ENCODE results near the gene PCSK7.

DNA sequence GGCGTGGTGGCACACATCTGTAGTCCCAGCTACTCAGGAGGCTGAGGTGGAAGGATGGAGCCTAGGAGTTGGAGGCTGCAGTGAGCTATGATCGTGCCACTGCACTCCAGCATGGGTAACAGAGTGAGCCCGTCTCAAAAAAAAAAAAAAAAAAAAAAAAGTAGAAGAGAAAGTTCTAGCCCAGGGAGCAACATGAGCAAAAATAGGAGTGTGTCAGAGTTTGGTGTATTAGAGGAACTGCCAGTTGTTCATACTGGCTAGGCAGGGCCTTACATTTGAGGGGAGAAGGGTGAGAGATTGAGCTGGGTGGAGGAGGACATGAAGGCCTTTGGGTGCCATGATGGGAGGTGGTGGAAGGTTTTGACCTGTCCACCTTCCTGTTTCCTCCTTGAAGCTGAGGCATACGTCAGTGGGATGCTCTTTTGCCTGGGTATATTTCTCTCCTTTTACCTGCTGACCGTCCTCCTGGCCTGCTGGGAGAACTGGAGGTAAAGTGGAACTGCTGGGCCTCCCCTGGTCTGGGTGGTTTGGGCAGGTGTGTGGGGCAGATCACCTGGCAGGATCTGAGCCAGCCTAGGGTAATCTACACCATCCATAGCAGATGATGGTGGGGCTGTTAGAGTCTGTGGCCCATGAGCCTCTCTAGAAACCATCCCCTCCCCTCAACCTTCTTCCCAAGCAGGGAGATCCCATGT, 46.0 kb downstream of the PCSK7 start:
- no peak for TF ChIP-seq POLR2AphosphoS5 (IDR thresholded peaks at IDR 0.05; ENCODE audit: insufficient read depth, low read depth, low read length)
- TF ChIP-seq EZH2 (IDR thresholded peaks at IDR 0.05; ENCODE audit: borderline replicate concordance, low read depth, low read length, severe bottlenecking), result no peak
- no peak for TF ChIP-seq JUN (IDR thresholded peaks at IDR 0.05; ENCODE audit: borderline replicate concordance, insufficient read depth, insufficient read length, low read depth)
- TF ChIP-seq, protein P1, sequence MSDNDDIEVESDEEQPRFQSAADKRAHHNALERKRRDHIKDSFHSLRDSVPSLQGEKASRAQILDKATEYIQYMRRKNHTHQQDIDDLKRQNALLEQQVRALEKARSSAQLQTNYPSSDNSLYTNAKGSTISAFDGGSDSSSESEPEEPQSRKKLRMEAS (IDR thresholded peaks at IDR 0.05; ENCODE audit: insufficient read depth, insufficient read length), result no peak
- TF ChIP-seq, protein P2, sequence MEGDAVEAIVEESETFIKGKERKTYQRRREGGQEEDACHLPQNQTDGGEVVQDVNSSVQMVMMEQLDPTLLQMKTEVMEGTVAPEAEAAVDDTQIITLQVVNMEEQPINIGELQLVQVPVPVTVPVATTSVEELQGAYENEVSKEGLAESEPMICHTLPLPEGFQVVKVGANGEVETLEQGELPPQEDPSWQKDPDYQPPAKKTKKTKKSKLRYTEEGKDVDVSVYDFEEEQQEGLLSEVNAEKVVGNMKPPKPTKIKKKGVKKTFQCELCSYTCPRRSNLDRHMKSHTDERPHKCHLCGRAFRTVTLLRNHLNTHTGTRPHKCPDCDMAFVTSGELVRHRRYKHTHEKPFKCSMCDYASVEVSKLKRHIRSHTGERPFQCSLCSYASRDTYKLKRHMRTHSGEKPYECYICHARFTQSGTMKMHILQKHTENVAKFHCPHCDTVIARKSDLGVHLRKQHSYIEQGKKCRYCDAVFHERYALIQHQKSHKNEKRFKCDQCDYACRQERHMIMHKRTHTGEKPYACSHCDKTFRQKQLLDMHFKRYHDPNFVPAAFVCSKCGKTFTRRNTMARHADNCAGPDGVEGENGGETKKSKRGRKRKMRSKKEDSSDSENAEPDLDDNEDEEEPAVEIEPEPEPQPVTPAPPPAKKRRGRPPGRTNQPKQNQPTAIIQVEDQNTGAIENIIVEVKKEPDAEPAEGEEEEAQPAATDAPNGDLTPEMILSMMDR (IDR thresholded peaks at IDR 0.05; ENCODE audit: extremely low read depth in 1 of 2, insufficient read depth in 1 of 2, low read depth in 1 of 2, low read length in 2 of 2), result no peak
